Stimulated activated naive CD4-positive, alpha-beta T cell (primary cell): ENCODE measurements around the gene PUS10.
"Not testable (repeated sequence)": the region's sequence is repeated elsewhere in the genome, so short reads cannot be mapped to it uniquely, and the experiment has no call there.

Source experiments
- DNase-seq, 6 experiments: peaks; one replicate each; lab custom pipeline; 2025; lab: John Stamatoyannopoulos, UW

Gene PUS10, protein sequence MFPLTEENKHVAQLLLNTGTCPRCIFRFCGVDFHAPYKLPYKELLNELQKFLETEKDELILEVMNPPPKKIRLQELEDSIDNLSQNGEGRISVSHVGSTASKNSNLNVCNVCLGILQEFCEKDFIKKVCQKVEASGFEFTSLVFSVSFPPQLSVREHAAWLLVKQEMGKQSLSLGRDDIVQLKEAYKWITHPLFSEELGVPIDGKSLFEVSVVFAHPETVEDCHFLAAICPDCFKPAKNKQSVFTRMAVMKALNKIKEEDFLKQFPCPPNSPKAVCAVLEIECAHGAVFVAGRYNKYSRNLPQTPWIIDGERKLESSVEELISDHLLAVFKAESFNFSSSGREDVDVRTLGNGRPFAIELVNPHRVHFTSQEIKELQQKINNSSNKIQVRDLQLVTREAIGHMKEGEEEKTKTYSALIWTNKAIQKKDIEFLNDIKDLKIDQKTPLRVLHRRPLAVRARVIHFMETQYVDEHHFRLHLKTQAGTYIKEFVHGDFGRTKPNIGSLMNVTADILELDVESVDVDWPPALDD

DNA sequence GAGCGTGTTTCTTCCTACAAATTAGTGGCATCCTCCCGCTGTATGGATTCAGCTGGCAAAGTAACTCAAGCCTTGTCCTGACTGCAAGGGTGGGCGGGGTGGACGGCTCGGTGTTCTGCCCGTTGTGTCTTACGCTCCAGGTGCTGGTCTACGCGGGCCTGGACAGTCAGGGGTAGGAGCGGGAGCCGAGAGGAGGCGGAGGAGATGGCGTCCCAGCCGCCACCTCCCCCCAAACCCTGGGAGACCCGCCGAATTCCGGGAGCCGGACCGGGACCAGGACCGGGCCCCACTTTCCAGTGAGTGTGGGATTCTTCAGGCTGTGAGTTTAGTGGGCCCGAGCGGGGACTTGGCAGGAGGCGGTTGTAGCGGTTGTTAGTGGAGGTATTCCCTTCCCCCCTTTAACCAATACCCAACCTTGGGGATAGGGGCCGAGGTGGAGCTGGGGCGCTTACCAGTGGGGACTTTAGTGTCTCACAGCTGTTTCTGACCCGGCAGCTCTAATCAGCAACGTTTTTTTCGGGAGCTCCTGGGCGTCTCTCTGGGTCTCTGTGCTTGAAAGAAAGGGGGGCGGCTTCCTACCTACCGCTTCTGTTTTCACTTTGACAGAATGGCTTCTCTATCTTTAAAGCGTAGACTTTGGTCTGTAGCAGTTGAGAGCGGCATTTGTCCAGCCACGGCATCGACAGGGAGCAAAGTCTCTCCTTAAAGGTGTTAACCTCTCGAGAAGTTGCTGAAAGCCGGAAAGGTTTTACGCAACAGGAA lies at the start of gene PUS10, which contains the start of gene PEX13:
TSS of gene PUS10 (minus strand) at position 700 of the 762 bp plus-strand sequence. CDS start 6,365 bp downstream, outside the sequence.
TSS of gene PEX13 (plus strand) at position 165 of the 762 bp plus-strand sequence. CDS start at position 205, 40 bp downstream.
- peak; percentile 49 to 79 (median 66) for DNase-seq

DNA sequence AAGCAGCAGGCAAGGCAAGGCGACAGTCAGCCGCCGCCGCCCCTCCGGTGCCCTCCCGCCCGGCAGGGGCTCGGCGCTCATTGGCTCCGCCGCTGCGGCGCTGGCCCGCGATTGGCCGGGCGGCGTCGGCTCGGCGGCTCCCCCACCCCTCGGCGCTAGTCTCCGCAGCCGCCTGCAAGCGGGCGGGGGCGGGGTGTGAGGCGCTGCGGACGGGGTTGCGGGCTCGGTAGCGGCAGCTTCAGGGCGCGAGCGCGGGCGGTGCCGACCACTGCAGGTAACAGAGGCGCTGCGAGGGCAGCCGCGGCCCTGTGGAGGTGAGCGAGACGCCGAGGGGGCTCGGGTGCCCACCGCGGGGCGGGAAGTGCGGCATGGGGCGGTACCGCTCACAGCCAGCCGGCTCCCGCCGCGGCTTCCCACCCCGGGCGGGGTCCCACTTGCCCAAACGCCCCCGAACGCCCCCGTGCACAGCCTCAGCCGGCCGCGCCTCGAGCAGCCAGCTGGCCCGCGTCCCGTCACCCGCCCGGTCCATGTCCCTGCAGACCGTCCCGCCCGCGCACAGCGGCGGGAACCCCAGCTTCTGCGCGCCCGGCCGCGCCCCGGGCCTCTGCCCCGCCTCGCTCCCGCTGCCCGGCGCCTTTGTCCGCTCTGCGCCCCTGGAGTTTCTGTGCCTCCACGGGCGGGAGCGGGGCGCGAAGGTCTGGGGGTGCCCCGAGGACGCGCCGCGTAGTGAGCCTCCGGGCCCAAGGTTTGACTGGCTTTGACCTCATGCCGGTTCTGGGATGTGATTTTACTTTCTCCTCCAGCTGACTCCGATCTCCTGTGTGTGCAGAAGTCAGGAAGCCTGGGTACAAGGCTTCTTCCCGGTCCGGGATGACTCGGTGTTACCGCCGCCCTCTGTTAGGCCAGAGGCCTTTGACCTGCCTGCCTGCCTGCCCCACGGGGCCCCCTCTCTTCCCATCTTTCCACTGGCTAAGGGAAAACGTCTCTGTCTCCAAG lies 48.0 kb upstream of the PUS10 start, which contains the start of gene SANBR:
TSS of gene SANBR (plus strand) at position 158 of the 996 bp plus-strand sequence. CDS start 4,480 bp downstream, outside the sequence.
- DNase-seq: peak; percentile 69 to 83 (median 80)

DNA sequence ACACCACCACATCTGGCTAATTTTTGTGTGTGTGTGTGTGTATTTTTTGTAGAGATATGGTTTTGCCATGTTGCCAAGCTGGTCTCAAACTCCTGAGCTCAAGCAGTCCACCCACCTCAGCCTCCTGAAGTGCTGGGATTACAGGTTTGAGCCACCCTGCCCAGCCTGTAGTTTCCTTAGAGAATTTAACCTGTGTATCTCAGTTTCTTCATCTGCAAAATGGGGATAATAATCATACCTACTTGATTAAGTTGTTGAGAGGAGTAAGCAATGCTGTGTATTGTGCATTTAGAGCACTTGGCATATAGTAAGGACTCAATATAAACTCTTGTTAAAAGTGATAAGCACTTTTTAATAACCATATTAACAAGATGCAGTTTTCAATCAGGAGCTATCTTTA lies 41.3 kb upstream of the PUS10 start:
- no peak for DNase-seq

DNA sequence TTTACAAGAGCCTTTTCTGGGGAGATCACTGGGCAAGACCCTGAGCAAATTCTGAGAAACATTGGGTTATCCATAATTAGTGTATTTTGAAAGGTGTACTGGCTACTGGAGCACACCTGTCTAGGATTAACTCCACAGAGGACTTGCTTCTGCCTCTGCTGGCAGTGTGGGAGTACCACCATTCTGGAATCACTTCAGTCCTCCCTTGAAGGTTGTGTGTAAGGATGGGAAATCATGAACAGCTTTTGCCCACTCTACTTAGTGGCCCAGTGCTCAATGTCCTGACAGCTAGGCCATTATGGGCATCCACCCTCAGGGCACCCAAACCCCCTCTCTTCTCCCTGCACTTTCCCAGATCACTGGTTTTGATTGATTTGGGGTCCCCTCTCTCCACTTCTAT lies 39.5 kb upstream of the PUS10 start:
- DNase-seq: no peak

DNA sequence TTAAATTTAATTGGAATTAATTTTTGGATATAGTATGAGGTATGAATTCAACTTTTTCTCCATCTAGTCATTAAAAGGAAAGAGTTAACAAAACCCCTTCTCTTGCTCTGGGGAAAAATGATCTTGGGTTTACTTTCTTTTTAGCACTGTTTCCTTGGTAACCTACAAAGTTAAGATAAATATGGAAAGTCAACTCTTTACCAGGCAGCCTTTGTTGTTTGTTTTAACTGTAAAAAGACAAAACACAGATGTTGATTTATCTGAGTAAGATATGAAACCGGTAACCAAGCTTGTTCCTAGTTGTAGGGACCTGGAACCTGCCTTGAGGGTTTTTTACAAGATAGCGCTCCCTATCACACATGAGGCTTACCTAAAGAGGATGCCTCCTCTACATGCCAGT lies 37.5 kb upstream of the PUS10 start:
- DNase-seq: no peak

DNA sequence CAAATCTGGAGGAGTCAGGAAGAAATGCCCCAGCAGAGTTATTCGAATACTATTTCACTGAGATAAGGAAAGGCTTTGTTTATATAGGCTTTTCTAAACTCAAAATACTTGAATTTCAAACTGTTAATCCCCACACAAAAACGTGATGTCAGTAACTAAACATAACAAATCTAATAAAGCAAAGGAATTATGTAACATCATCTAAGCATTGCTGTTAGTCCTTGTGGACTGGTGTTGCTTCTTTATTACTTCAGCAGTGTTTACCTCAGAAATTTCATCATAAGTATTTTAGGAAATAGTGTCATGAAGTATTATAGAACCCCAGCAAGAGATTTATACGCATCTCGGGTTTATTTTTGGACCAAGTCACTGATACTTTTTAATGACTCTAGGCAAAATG lies 27.9 kb upstream of the PUS10 start:
- no peak for DNase-seq

DNA sequence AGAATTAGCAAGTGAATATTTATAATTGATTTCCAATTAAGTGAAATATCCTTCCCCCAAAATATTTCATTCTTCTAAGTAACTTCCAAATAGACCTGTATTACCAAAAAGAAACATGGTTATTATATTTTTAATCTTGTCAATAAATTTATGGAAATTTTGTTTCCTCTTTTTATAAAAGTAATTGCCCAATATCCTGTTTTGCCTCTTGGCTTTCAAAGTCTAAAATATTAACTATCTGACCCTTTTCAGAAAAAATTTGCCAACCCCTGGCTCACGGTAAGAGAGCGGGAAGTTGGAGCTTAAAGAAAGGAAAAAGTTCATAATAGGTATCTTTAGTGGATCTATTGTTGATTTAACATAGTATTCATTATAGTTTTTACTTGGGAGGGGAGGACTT lies 27.2 kb upstream of the PUS10 start:
- DNase-seq: no peak

DNA sequence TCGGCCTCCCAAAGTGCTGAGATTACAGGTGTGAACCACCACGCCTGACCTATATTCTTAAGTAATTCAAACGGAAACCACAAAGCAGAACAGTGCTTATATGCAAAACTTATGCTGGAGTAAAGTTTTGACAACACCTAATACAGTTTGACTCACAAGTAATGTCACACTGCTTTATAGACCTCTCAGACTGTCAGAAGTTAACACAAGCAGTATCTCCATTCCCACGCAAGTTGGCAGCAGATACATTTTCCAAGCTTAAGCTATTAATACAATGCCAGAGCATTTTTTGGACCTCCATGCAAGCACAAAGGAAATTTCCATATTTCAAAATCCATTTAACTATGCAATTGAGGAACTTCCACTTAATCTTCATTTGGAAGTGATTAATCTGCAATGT lies 26.6 kb upstream of the PUS10 start:
- no peak for DNase-seq

DNA sequence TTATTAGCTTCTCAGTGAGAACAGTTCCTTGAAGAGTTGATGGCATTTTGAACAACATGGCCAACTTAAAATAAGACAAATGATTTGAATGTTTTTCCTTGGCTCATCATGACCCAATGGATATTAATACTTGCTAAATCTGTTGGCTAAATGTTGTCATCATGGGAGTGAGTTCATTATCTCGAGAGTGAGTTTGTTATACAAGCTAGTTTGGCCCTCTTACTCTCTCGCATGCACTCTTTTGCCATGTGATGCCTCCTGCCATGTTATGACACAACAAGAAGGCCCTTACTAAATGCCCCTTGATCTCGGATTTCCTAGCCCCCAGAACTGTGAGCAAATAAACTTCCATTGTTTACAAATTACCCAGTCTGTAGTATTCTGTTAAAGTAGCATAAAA lies 24.8 kb upstream of the PUS10 start:
- DNase-seq: no peak

DNA sequence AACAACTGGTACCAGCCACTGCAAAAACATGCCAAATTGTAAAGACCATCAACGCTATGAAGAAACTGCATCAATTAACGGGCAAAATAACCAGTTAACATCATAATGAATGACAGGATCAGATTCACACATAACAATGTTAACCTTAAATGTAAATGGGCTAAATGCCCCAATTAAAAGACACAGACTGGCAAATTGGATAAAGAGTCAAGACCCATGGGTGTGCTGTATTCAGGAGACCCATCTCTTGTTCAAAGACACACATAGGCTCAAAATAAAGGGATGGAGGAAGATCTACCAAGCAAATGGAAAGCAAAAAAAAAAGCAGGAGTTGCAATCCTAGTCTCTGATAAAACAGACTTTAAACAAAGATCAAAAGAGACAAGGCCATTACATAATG lies 18.6 kb upstream of the PUS10 start:
- not testable (repeated sequence) for DNase-seq

DNA sequence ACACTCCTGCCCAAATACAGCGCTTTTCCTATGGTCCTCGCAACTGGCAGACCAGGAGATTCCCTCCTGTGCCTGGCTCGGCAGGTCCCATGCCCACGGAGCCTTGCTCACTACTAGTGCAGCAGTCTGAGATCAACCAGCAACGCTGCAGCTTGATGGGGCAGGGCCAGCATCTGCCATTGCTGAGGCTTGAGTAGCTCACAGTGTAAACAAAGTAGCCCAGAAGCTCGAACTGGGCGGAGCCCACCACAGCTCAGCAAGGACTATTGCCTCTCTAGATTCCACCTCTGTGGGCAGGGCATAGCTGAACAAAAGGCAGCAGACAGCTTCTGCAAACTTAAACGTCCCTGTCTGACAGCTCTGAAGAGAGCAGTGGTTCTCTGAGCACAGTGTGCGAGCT lies 16.5 kb upstream of the PUS10 start:
- not testable (repeated sequence) for DNase-seq

DNA sequence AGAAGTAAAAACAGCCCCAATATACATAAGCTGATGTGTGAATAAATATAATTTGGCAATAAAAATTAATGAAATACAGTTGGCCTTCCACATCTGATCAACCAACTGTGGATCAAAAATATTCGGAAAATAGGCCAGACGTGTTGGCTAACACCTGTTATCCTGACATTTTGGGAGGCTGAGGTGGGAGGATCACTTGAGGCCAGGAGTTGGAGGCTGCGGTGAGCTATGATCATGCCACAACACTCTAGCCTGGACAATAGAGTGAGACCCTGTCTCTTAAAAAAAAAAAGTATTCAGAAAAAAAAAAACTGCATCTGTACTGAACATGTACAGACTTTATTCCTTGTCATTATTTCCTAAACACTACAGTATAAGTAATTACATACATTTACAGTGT lies 11.5 kb upstream of the PUS10 start:
- DNase-seq: no peak

DNA sequence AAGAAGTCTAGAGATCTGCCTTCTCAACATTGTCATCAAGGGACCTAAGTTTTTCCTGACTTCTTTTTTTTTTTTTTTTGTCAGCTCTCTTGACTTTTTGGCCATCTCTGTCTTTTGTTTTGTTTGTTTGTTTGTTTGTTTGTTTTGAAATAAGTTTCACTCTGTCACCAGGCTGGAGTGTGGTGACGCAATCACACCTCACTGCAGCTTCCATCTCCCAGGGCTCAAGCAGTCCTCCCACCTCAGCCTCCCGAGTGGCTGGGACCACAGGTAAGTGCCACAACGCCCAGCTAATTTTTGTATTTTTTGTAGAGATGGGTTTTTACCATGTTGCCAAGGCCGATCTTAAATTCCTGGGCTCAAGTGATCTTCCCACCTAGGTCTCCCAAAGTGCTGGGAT lies 5.6 kb upstream of the PUS10 start:
- no peak for DNase-seq

DNA sequence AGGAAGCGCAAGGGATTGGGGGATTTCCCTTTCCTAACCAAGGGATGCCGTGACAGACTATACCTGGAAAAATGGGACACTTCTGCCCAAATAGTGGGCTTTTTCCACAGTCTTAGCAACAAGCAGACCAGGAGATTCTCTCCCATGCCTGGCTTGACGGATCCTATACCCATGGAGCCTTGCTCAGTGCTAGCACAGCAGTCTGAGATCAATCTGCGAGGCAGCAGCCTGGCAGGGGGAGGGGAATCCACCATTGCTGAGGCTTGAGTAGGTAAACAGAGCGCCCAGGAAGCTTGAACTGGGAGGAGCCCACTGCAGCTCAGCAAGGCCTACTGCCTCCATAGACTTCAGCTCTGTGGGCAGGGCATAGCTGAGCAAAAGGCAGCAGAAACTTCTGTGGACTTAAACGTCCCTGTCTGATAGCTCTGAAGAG lies 3.2 kb upstream of the PUS10 start:
- no peak for DNase-seq

DNA sequence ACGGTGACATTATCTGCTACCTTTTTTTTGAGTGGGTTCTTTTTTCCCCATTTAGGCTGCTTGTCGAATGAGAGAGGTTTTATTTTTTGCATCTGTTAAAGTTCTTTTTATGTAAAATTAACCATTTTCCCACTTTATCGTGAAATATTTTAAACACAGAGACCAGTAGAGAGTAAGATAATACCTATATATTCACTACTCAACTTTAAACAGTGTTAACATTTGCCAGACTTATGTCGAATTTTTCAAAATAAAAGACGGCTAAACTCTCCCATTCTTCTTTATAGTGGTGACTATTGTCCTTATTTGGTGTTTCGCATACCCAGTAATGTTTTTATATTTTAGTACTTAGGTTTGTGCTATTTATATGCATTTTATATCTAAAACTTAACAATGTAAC lies 743 bp upstream of the PUS10 start:
- no peak for DNase-seq

DNA sequence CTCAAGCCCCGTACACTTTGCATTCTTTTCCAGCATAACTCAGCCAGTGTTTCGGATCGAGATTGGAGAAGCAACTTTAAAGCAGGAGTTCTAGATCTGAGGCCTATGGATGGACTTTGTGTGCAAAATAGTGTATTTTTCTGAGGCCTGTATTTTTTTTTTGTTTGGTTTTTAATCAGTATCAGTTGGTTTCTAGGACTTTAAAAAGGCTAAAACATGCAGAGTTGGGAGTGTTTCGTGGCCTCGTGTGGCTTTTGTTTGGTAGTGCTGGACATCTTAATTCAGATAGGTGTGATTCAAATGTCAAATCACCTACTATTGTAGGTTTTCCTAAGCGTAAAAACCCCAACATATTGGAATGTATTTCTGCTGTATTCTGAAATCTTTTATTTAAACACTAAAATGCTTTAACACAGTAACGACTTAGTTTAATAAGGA lies 282 bp upstream of the PUS10 start:
- DNase-seq: no peak

DNA sequence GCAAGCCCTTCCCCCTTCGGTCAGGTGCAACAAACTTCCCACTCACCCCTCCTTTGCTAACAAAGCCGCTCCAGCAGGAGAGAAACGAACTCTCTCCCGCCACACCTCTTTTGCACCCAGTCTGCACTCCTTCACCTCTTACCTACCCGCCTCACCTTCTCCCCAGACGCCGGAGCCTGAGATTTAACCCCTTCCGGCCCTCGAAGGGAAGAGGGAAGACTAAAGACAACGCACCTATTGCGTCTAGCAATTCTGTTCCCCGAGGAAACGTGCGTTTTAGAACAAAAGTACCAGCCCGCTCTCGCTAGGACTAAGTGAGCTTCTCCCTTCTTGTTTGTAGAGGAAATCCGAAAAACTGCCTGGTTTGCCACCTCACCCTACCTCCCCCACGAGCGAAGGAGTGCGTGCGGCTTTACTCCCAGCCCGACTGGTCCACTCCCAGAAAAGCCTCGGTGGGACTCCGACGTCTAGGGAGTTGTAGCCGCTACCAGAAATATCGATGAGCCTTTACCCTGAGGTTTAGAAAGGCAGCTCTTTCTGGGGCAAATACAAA lies 976 bp downstream of the PUS10 start:
- peak; percentile 60 to 88 (median 73) for DNase-seq

DNA sequence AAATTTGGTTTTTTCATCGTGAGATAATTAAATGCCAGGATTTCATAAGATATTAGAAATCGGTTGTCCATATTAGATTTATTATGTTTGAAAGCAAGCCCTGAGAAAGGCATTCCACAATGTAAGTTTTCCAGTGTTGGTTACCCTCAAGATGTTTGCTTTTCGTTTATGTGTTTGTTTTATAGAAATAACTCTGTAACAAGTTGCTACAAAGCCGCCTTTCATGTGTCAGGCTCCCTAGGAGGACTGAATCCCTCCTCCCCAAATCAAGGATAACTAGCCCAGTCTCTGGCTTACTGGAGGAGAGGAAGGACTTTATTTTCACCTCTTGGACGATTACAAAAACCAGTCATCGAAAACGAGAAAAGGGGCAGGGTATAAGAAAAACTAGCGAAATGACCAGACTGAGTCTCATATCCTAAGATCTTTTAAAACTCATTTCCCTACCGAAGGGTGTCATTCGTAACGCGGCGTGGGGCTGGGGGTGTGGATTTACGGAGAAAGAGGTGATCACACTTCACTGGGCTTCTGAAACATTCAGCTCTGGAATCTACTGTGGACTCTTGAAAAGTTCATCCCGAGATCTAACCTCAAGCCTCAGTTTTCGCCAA lies 1.6 kb downstream of the PUS10 start:
- peak in 1 of 6 experiments; percentile 22 for DNase-seq

DNA sequence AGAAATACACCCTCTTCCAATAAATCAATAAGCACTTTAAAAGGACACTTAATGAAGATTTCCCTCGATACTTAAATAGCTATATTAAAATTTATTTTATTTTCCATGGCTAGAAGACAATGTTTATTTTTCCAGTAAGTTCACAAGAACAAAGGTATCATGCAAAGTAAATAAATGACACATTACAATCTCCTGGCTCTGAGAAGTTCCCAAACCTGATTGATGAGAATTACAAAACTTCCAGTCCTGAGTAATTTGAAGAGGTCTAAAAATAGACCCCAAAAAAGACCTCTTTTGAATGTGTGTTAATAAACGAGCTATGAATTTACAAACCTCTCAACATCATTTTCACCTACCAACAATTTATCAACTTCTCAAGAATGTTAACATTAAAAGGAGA lies 2.1 kb downstream of the PUS10 start:
- no peak for DNase-seq

DNA sequence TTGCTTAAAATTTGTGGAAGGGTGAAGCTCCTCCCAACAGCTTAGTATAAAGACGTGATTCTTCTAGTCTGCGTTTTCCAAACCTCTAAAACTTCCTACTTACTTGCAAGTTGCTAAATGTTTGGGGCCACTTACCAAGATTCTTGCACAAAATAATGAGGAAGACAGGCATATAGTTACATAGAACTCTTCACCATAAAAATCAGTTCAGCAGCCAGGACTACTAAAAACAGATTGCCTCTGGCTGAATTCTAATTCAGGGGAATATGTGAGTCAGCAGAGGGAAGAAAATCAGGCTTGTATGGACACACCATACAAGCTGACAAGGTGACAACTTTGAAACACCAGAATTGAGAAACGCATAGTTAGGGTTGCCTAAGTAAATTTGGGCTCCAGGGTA lies 3.3 kb downstream of the PUS10 start:
- DNase-seq: no peak

DNA sequence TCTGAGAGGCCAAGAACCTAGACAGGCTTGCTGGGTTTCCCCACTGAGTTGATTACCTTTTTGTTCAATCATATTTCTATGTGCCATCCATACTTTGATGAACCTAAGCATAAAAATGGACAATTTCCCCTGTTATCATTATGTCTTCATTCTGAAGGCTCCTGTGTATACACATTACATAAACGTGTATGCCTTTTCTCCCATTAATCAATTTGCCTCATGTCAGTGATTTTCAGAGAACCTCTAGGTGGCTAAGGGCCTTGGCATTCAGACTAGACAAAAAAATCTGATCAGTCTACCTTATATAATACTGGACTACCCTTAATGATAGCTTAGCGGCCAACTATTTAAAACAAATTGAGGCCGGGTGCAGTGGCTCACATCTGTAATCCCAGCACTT lies 4.7 kb downstream of the PUS10 start:
- DNase-seq: no peak
